Measurements from ENCODE around the gene CARD19. TPM values are rescaled to one million over a fixed set of nuclear protein-coding genes. Genes with fewer than 3 reads are reported as not detected.

Gene CARD19
- total RNA-seq, 1 experiment from 2014 or later, result 11.4 TPM

GRCh38 chr9:93080406-93080805 is 15.6 kb upstream of the CARD19 start:
- Mint-ChIP-seq H3K4me1 (ENCODE audit: low read depth, unreplicated experiment) (no peaks in the 10 kb centered on the region), H3K36me3 (ENCODE audit: insufficient read depth, unreplicated experiment) (no peaks in the 10 kb centered on the region), H3K27me3 (ENCODE audit: insufficient read depth, unreplicated experiment) (no peaks in the 10 kb centered on the region), H3K4me3 (ENCODE audit: unreplicated experiment) (no peak overlapping the region), H3K9me3 (ENCODE audit: unreplicated experiment) (no peaks in the 10 kb centered on the region), H3K27ac (ENCODE audit: unreplicated experiment) (no peak overlapping the region)
- intact Hi-C loops (cut with micrococcal nuclease; ENCODE audit: unreplicated experiment), result no loop called here
- no peaks in the 10 kb centered on the region for H3K4me1 ChIP-seq
- no peak for TF ChIP-seq CTCF (IDR thresholded peaks at IDR 0.05; ENCODE audit: insufficient read depth in 1 of 2, low read depth in 1 of 2, low read length in 1 of 2, severe bottlenecking in 1 of 2, unreplicated experiment in 1 of 2)
- H3K9me3 ChIP-seq, result no peaks in the 10 kb centered on the region
- no peaks in the 10 kb centered on the region for H3K27me3 ChIP-seq (replicated peaks; ENCODE audit: control insufficient read depth, insufficient read depth, low read length)
- no peak overlapping the region for H3K4me3 ChIP-seq (ENCODE audit: low read depth, low read length)
- POLR2A ChIA-PET, result no interaction called here
- no peak for DNase-seq
- BruUV-seq (replicated peaks), result no TSS peak
- no peaks in the 10 kb centered on the region for H3K36me3 ChIP-seq (ENCODE audit: control insufficient read depth, insufficient read depth, low read length)
- CTCF ChIA-PET, result interaction anchor here (0.7 kb wide), 1 partner anchor 35 kb away, joined by 3 read pairs; no protein-coding TSS in a partner anchor

GRCh38 chr9:93081081-93081529 is 14.9 kb upstream of the CARD19 start:
- ChIA-PET CTCF (no interaction called here), POLR2A (no interaction called here)
- H3K4me1 Mint-ChIP-seq (ENCODE audit: low read depth, unreplicated experiment), result no peaks in the 10 kb centered on the region
- H3K27ac Mint-ChIP-seq (ENCODE audit: unreplicated experiment), result no peak overlapping the region
- Histone ChIP-seq H3K36me3 (ENCODE audit: control insufficient read depth, insufficient read depth, low read length) (no peaks in the 10 kb centered on the region), H3K4me3 (ENCODE audit: low read depth, low read length) (no peak overlapping the region), H3K27me3 (replicated peaks; ENCODE audit: control insufficient read depth, insufficient read depth, low read length) (no peaks in the 10 kb centered on the region), H3K9me3 (no peaks in the 10 kb centered on the region), H3K4me1 (no peaks in the 10 kb centered on the region)
- no peaks in the 10 kb centered on the region for H3K27me3 Mint-ChIP-seq (ENCODE audit: insufficient read depth, unreplicated experiment)
- no peak for TF ChIP-seq CTCF (IDR thresholded peaks at IDR 0.05; ENCODE audit: insufficient read depth in 1 of 2, low read depth in 1 of 2, low read length in 1 of 2, severe bottlenecking in 1 of 2, unreplicated experiment in 1 of 2)
- DNase-seq, result no peak
- intact Hi-C loops (cut with micrococcal nuclease; ENCODE audit: unreplicated experiment), result no loop called here
- no peaks in the 10 kb centered on the region for H3K9me3 Mint-ChIP-seq (ENCODE audit: unreplicated experiment)
- no TSS peak for BruUV-seq (replicated peaks)
- H3K36me3 Mint-ChIP-seq (ENCODE audit: insufficient read depth, unreplicated experiment), result no peaks in the 10 kb centered on the region
- no peak overlapping the region for H3K4me3 Mint-ChIP-seq (ENCODE audit: unreplicated experiment)

GRCh38 chr9:93081931-93082330 is 14.1 kb upstream of the CARD19 start:
- Mint-ChIP-seq H3K36me3 (ENCODE audit: insufficient read depth, unreplicated experiment) (no peaks in the 10 kb centered on the region), H3K27me3 (ENCODE audit: insufficient read depth, unreplicated experiment) (no peaks in the 10 kb centered on the region), H3K4me1 (ENCODE audit: low read depth, unreplicated experiment) (no peaks in the 10 kb centered on the region), H3K27ac (ENCODE audit: unreplicated experiment) (no peak overlapping the region), H3K9me3 (ENCODE audit: unreplicated experiment) (no peaks in the 10 kb centered on the region), H3K4me3 (ENCODE audit: unreplicated experiment) (no peak overlapping the region)
- H3K4me1 ChIP-seq, result no peaks in the 10 kb centered on the region
- BruUV-seq (replicated peaks), result no TSS peak
- TF ChIP-seq CTCF (IDR thresholded peaks at IDR 0.05; ENCODE audit: insufficient read depth in 1 of 2, low read depth in 1 of 2, low read length in 1 of 2, severe bottlenecking in 1 of 2, unreplicated experiment in 1 of 2), result no peak
- DNase-seq, result no peak
- H3K4me3 ChIP-seq (ENCODE audit: low read depth, low read length), result no peak overlapping the region
- H3K36me3 ChIP-seq (ENCODE audit: control insufficient read depth, insufficient read depth, low read length), result no peaks in the 10 kb centered on the region
- no peaks in the 10 kb centered on the region for H3K27me3 ChIP-seq (replicated peaks; ENCODE audit: control insufficient read depth, insufficient read depth, low read length)
- H3K9me3 ChIP-seq, result no peaks in the 10 kb centered on the region
- POLR2A ChIA-PET, result no interaction called here
- CTCF ChIA-PET, result no interaction called here
- intact Hi-C loops (cut with micrococcal nuclease; ENCODE audit: unreplicated experiment), result no loop called here
